NCI-H1105 (cell line): ENCODE measurements around the gene GARNL3.

Experiments used
- DNase-seq: peaks from one replicate; lab custom pipeline; 2025; lab: John Stamatoyannopoulos, UW

Gene GARNL3

DNA sequence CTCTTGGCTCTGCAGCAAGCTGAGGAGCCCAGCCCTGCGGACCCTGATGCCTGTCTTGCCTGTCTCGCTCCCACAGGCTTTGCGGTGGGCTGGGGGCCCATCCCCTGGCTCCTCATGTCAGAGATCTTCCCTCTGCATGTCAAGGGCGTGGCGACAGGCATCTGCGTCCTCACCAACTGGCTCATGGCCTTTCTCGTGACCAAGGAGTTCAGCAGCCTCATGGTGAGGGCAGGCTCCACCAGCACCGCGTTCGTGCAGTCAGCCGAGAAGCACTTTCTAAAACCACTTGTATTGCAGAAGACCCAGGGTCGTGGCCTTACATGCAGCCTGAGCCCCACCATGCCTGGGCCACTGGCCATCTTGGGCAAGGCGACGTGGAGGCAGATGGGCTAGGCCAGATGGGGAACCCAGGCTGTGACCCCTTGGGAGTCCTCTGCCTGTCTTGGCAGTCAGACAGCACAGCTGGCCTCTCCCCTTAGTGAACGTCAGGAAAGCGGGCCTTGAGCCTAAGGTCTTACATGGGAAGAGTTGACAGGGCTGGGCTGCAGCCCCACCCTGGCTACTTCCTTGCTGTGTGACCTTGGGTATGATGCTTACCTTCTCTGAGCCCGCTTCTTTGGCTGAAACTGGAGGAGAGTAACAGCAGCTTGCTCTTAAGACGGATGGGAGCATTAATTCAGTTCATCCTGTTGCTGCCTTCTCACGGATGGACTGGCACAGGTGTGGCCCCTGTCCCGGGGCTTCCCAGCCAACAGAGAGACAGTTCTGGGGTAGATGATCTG is 141.0 kb downstream of the GARNL3 start:
- no peak for DNase-seq

DNA sequence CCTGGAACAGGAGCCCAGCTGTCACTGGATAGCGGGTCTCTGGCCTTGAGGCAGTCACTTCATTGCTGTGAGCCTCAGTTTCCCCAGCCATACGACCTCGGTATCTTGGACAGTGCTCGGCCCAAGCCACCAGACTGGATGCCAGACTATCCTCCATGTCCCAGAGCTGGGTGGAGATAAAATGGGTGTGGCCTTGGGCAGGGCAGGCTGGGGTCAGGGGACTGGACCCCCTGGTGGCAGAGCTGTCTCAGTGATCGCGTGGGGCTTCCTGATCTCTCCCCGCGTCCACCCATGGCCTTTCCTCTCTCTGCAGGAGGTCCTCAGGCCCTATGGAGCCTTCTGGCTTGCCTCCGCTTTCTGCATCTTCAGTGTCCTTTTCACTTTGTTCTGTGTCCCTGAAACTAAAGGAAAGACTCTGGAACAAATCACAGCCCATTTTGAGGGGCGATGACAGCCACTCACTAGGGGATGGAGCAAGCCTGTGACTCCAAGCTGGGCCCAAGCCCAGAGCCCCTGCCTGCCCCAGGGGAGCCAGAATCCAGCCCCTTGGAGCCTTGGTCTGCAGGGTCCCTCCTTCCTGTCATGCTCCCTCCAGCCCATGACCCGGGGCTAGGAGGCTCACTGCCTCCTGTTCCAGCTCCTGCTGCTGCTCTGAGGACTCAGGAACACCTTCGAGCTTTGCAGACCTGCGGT is 142.4 kb downstream of the GARNL3 start:
- no peak for DNase-seq

DNA sequence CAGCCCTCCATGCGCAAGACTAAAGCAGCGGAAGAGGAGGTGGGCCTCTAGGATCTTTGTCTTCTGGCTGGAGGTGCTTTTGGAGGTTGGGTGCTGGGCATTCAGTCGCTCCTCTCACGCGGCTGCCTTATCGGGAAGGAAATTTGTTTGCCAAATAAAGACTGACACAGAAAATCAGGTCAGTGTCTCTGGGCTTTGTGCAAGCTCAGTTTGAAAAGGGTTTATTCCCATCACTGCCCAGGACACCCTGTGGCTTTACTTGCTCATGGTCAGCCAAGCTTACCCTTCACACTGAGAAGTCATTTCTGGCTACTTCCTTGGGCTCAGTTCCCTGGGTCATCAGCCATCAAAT is 142.9 kb downstream of the GARNL3 start:
- no peak for DNase-seq

DNA sequence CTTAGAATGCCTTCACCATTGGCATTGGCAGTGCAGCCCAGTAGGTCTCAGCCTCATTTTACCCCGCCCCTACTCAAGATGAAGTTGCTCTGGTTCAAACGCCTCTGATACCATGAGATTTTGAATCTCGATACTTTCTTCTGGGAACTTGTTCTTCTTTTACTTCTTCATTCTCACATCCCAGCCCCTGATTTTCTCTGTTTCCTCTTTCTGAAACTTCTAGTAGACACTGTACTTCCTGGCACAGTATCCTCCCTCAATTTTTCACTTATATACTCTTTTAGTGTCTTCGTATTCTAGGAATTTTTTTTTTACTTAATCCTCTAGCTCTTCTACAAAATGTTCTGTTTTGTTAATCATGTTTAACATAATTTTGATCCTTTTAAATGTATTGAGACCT is 146.5 kb downstream of the GARNL3 start:
- DNase-seq = no peak

DNA sequence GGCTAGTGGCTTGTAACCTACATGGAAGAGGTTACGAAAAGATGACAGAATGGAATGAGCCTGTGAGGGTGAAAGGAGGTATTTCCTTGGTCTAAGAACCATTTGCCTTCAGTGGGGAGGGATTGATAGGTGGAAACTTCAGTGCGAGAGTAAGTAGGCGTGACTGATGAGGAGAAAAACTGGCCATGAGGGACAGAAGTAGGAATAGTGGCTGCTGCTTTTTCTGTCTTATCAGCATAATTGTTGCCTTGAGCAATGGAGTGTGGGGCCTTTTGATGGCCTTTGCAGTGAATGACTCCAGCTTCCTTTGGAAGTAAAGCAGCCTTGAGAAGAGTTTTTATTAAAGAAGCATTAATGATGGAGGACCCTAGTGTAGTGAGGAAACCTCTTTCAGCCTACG is 150.6 kb downstream of the GARNL3 start:
- no peak for DNase-seq

DNA sequence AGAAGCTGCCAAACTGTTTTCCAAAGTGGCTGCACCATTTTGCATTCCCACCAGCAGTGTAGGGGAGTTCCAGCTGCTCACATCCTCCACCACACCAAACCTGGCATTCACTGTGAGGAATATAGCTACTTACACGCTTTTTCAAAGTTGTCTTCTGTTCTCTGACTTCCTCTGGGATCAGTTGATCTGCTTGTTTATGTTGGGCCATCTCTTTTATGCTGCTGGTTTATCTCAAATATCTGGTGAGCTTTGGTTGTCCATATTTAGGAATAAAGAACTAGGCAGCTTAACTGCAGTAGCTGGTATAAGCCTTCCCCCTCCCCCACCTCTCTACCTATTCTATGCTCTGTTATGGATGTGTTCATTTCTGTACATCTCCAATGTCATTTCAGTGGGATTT is 151.1 kb downstream of the GARNL3 start:
- DNase-seq = no peak

DNA sequence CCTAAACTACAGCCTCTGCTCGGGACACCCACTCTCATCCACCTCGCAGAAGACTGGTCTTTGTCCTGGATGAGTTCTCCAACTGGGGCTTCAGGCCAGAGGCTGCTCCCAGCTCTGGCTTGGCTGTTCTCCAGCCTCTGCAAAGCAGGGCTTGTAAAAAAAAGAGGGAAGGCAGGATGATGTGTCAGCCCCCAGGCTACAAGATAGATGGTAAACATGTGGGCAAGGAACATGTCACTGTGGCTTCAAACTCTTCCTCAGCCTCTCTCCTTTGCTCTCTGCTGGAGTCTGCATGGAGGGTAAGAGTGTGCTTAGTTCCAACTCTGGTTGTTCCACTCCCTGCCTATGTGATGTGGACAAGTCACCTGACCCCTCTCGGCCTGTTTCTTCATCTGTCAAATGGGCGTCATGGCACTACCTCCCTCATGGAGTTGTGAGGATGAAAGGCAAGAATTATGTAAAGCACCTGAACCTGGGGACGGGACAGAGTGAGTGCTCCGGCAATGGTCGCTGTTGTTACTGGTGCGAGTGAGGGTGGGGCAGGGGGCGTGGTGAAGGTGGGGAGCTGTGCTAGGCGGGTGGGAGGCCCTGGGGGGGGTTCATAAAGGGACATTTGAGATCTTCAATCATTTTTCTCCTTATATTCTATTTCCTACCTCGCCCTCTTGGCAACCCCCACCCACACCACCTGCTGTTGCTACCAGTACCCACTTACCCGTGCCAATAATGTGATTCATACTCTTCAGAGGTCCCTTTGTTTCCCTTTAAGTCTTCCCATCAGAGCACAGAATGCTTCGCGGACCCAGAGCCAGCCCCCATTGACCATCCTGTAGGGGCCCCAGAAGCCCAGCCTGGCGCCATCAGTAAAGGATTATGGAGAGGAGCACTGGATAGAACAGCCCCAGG is 152.8 kb downstream of the GARNL3 start:
- peak; percentile 20 for DNase-seq

DNA sequence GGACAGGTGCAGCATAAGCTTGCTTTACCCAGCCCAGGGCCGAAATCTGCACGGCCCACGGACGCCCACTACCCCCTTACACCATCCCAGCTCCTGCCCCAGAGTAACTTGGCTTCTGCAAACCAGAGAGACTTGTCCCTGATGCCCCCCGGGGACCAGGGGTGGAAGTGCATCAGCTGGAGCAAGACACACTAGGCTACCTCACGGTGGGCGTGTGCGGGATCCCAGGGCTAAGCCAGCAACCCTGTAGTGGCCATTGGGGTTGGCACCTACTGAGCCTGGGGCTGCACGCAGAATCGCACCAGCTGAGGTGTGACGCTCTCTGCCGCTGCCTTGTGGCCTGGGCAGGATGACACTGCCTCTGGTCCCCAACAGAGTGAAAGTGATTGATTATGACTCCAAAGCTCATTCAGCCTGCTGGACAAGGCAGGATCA is 153.5 kb downstream of the GARNL3 start:
- no peak for DNase-seq

DNA sequence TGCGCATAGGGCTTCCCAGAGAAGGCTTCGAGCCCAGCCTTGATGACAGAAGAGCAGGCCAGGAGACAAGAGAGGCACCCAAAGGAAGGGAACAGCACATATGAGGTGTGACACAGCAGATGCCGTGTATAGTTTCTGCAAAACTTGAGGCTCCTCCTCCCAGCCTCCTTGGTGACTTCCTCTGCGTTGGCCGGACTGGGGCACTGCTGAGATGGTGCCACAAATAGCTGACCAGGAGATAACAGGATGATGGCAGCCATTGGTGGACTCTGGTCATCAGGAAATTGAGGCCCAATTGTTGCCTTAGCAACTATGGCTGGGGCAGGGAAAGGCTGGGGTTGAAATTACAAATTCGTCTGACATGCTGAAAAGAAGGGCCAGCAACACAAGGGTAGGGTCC is 154.8 kb downstream of the GARNL3 start:
- DNase-seq = no peak

DNA sequence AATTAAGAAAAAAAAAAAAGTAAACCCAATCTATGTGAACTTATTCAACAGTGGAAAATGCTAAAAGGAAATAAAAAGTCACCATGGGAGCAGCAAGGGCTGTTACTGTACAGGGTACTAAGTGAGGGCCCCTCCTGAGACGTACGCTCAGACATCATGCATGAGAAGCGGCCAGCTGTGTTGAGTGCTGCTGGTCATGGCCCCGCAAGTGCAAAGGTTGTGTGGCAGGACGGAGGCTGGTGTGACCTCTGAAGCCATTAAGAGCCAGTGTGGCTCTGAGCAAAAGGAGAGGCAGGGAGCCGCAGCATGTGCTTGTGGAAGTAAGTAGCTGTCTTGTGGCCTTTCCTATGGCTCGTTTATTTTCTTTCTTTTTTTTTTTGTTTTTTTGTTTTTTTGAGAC is 156.5 kb downstream of the GARNL3 start:
- DNase-seq = no peak

DNA sequence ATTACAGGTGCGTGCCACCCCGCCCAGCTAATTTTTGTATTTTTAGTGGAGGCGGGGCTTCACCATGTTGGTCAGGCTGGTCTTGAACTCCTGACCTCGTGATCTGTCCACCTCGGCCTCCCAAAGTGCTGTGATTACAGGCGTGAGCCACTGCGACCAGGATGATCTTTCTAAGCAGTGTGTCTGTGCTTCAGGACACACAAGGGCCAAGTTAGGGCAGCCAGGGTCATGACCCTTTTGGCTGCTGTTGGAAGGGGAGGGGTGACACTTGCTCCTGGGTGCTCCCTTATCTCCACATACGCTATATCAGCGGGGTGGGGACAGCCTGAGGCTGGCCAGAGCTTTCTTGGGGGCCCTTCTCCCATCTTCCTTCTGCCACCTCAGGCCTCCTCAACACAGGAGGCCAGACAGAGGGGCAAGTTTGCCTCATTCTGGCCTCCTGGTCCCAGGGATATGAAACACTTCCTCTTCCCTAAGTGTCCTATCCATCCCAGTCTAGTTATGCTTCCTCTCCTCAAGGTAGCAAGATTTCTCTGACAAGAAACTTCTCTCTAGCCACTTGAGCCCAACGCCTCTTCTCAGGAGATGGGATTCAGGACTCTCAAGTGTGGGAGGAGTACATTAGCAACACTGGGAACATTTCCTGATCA is 157.7 kb downstream of the GARNL3 start:
- DNase-seq = no peak

DNA sequence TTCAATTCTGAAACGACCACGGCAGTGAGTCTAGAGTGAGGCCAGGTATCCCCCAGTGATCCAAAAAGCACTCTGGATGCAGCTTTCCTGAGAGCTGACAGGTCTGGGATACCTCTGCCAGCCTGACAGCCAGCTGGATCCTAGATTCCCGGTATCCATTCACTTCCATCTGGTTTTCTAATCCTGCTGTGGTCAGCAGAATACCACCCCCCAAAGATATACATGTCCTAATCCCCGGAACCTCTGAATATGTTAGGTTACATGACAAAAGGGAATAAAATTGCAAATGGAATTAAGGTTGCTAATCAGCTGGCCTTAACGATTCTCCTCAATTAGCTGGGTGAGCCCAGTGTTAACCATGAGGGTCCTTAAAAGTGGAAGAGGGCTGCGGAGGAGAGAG is 158.2 kb downstream of the GARNL3 start:
- DNase-seq = no peak

DNA sequence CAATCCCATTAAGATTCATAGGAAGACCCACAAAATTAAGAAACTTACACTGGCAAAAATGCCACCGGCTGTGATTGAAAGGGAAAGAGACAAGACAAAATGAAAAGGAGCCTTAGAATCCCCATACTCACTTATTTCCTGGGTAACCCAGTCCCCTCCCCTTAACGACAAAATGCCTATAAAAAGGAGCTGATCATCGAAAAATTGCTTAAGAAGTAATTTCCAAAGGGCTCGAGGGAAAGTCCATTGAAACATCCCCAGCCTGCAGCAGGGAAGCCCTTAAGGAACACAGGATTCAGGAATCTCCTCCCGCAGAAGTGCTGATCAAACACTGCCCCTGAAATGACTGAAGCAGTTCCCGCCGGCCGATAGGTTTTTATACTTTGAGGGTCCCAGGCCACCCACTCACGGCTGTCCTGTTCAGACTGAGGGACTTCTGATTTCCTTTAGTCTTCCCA is 158.9 kb downstream of the GARNL3 start:
- no peak for DNase-seq

DNA sequence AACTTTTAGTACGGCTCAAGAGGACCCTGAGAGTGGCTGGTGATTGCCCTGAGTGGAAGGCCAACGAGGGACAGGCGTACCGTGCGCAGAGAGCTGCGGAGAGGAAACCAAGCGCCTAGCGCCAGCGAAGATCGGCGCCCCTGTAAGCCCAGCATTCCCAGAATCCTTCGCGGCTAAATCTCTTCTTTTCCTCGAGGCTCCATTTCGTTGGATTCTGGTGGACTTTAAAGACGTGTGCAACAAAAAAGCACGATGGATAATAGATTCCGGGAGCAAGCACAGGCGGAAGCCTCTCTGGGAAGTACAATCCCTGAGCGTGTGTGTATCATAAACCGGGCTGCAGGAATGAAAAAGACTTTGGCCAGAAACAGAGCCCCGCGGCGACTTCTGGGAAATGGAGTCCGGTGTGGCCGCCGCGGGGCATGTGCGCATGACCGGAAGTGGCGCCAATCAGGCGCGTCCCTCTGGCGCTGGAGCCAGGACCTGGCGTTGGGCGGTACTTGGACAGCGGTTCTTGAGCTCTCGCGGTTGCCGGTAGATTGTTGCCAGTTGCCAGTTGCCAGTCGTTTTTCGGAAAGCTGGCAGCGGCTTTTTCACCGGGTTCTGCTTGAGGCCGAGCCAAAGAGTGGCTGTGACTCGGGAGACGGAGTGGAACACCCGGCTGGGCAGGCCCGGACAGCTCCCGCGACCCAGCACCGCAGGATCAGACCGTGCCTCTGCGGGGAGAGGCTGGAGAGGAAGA is 159.5 kb downstream of the GARNL3 start, which contains the start of gene ZNF79:
Gene ZNF79 (plus strand): TSS at position 449 of the 742 bp plus-strand sequence. CDS start 406 bp downstream, outside the sequence.
- DNase-seq = peak; percentile 77

DNA sequence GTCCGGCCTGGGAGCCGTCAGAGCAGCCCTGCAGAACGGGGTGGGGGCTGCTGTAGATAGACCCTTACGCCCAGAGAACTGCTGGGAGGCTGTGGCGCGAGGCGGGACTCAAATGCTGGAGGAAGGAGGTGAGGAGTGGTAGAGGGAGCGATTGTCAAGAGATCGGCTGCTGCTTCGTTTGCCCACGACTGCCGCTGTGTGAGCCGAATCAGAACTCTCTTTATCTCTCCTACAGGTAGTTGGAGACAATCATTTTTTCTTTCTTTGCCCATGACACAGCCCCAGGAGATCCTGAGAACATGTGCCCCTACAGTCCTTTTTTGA is 160.1 kb downstream of the GARNL3 start:
- DNase-seq = no peak

DNA sequence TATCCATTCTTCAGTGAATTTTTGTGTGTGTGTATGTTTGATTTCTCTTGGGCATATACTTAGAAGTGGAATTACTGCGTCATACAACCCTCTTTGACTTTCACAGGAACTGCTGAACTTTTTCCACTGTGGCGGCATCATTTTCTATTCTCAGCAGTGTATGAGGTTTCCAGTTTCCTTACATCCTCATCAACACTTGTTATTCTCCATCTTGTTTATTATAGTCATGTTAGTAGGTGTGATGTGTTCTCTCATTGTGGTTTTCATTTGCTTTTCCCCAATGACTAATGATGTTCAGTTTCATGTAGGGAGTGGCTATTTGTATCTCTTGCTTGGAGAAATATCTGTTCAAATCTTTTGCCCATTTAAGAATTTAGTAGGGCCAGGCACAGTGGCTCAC is 162.2 kb downstream of the GARNL3 start:
- no peak for DNase-seq

DNA sequence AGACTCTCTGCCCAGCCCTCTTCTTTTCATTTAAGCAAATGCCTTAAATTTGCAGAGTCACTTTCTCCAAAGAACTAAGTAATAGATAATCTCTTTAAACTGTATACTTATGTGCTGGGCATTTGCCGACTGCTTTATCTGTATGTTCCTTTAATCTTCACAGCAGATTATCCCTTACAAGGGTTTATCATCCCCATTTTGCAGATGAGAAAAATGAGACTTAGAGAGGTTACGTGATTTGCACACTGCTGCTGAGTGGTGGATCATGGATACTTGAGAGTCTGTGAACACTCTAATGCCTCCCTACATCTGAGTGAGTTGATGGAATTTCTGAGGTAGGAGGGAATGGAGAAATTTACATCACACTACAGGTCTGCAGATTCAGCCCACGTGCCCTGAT is 163.8 kb downstream of the GARNL3 start:
- no peak for DNase-seq

DNA sequence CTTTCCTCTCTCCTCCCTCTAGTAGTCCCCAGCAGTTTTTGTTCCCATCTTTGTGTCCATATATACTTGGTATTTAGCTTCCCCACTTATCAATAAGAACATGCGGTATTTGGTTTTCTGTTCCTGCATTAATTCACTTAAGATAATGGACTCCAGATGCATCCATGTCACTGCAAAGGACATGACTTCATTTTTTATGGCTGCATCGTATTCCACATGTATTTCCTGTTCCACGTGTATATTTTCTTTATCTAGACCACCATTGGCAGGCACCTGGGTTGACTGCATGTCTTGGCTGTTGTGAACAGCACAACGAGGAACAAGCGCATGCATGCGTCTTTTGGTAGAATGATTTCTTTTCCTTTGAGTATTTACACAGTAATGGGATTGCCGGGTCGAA is 165.8 kb downstream of the GARNL3 start:
- DNase-seq = no peak

DNA sequence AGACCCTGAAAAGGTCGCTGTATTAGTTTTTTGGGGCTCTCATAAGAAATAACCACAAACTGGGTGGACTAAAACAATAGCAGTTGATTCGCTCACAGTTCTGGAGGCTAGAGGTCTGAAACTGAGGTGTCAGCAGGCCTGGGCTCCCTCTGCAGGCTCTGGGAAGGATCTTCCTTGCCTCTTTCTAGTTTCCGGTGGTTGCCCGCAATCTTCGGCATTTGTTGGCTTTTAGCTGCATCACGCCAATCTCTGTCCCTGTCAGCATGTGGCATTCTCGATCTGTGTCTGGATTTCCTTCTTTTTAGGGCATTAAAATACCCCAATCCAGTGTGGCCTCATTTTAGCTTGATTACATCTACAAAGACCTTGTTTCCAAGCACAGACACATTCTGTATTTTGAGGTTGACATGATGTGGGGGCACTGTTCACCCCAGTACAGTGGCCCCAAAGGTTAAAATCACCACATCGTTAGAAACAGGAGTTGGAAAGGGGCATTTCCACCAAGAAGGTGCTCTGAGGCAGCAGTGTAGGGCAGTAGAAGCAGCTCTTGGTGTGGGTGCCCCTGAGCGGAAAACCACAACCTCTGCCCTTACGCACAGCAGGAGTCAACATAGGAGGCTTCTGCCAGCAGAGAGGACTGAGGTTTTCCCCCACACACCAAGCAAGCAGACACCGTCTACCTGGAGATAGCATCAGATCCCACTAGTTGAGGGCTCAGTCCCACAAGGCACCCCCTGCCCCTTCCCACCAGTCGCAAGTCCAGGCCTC is 173.1 kb downstream of the GARNL3 start:
- no peak for DNase-seq

DNA sequence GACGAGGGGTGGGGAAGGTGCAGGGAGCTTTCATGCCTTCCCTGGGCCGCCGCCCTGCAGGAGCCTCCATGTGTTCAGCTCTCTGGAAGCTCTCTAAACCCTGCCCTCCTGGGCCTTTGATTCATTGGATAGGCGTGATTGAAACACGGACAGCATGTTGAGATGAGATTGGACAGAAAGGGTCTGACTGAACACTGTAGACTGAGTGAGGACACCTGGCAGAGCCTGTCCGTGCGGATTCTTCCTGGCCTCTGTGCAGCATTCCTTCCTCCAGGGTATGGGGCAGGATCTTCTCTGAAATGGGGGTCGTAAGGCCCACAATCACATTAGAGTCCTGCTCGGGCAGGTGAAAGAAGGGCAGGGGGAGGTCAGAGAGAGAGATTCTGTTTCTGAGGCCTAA is 173.8 kb downstream of the GARNL3 start:
- DNase-seq = no peak
